GM12865 (cell line): ENCODE data around the gene HSPA1B.
"Not testable (repeated sequence)": the region's sequence is repeated elsewhere in the genome, so short reads cannot be mapped to it uniquely, and the experiment has no call there.

Experiments
- DNase-seq: peaks from one replicate; pipeline ENCODE4 v3.0.0; 2010; ENCODE audit warnings: low read depth
- H3K4me3 ChIP-seq: 2 replicates; pipeline ENCODE4 v1.5.1; 2011; ENCODE audit warnings: mild to moderate bottlenecking, low read depth, low read length, control low read depth
- CTCF ChIP-seq: IDR thresholded peaks from 2 replicates; pipeline ENCODE4 v1.5.1; 2011; ENCODE audit warnings: low read length, control low read depth, low read depth, inconsistent platforms; ENCODE audit not compliant: insufficient read depth; ENCODE audit errors: missing control alignments

HSPA1B gene

DNA sequence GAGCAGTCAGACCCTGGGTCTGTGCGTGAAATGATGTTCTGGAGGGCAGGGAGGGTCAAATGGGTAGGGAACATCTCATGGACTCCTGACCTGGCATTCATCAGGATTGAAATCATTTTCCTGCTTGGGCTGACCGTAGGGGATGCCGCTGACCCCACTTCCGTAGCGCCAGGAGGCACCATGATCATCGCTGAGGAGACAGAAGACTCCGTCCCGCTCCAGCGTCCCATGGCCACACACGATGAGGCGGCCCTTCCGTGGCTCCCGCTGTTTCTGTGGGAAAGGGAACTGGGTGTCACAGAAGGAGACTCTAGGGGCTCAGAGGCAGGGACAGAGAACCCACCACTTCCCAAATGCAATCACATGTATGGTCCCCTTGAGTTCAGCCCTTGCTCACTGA lies 32.8 kb downstream of the HSPA1B start:
- H3K4me3 ChIP-seq: no peak overlapping the region
- no peak for DNase-seq
- TF ChIP-seq CTCF: no peak

- DNase-seq: no peak
- TF ChIP-seq CTCF: no peak
- H3K4me3 ChIP-seq: no peak overlapping the region
These were observed 33.6 kb downstream of the HSPA1B start for GRCh38 chr6:31861150-31861549.

GRCh38 chr6:31861919-31862343 lies 34.4 kb downstream of the HSPA1B start:
- DNase-seq: no peak
- peak overlapping the region; percentile 86 for H3K4me3 ChIP-seq
- no peak for TF ChIP-seq CTCF

DNA sequence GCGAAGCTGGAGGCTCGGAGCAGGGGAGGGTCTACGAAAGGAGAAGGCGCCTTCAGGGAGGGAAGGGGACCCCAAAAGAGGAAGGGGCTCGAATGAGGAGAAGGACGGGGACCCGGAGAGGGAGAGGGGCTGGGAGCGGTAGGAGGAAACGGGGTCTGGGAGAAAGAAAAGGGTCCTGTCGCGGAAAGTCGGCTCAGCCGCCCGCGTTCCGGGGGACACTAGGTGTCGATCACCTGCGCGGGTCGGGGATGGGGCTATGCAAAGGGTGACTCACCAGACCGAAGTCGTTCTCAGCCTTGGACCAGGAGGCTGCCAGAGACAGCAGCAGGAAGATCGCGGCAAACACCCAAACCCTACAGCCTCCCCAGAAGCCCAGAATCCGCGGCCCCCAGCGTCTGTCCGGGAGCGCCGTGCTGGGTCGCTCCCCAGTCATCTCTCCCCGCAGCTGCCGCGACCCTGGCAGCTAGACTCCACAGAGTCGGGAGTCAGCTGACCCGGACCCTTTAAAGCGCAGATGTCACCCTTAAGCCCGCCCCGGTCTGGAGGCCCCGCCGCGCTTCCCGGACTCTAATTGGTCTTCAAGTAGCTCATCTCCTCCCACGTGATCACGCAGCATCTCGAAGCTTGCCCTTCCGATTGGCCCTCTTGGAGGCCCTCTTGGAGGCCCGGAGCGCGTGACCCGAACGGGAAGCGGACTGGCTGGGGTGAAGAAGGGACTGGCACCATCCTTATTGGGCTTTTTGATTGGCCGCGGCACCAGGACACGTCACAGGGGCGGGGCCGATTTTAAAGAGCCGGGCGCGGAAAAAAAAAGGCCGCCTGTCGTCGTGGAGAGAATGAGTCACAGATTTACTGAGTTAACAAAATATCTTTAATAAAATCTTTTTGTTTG lies 35.1 kb downstream of the HSPA1B start, which contains the start of gene NEU1:
TSS of gene NEU1 (minus strand) at position 478 of the 892 bp plus-strand sequence. CDS start at position 433, 45 bp downstream.
- peak within 1 kb of the TSS; percentile 86 for H3K4me3 ChIP-seq
- peak; percentile 100 for DNase-seq
- no peak for TF ChIP-seq CTCF

GRCh38 chr6:31864123-31864562 lies 36.6 kb downstream of the HSPA1B start:
- H3K4me3 ChIP-seq: peak overlapping the region; percentile 80
- DNase-seq: not testable (repeated sequence)

GRCh38 chr6:31864818-31865204 lies 37.3 kb downstream of the HSPA1B start:
- H3K4me3 ChIP-seq: no peak overlapping the region
- TF ChIP-seq CTCF: no peak
- no peak for DNase-seq

DNA sequence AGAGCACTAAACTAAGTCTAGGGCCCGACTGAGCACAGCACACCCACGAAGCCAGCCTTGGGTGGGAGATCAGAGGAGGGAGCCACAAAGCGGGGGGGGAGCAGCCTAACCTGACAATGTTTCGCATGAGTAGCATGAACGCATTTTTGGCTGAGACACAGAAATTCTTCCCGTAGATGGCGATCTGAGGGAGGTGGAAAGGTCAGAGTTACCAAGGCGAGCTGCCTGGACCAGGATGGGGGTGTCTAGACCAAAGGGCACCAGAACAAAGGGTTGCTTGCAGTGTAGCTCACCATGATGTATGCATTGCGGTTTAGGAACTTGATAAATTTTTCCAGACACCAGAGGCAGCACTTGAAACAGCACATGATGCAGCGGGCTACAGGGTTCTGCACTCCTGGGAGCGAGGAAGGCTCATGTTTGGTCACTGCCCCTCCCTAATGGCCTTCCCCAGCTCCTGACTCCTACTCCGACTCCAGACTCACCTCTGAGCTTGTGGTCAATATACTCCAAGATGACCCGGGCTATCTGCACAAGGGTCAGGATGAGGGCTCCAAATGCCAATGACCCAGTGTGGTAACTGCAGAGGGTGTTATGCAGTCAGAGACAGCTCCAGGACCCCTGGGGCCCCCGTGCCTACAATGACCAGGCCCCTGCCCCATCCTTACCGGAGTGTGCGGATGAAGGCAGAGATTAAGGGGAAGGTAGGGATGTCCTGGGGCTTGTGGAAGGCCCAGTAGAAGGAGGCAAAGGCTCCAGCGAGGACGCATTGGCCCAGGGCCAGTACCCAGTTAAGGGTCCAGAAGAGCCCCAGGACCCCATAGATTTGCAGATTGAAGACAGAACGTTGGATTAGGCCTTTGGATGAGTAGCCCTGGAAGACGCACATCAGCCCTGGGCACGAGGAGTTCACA lies 37.9 kb downstream of the HSPA1B start:
- no peak overlapping the region for H3K4me3 ChIP-seq
- TF ChIP-seq CTCF: no peak
- DNase-seq: no peak

GRCh38 chr6:31868658-31868971 lies 41.1 kb downstream of the HSPA1B start:
- not testable (repeated sequence) for DNase-seq

More at GRCh38 chr6:31868658-31868971, 41.1 kb downstream of the HSPA1B start:
- H3K4me3 ChIP-seq: not testable (repeated sequence)
